Medulla oblongata (tissue), 1 donor: ENCODE measurements around the gene ADARB1.
A peak's percentile ranks its signal among the peaks of the same experiment; 100 is the strongest.

Source experiments
- DNase-seq: peaks from one replicate; pipeline ENCODE4 v3.0.0-alpha.2; 2015; ENCODE audit errors: extremely low spot score

Gene ADARB1

DNA sequence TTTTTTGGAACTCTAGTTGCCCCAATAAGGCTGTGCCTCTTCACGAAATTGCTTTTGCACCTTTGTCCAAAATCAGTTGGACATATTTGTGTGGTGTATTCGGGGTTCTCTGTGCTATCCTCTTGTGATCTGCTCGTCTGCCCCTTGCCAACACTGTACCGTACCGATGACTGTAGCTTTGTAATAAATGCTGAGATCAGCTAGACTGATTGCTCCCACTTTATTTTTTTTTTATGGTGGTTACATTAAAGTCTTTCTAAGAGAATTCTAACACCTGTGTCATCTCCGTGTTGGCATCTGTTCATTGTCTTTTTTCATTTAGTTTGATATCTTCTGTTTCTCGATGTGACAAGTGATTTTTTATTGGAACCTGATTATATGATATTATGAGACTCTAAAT is 94.1 kb downstream of the ADARB1 start:
- no peak for DNase-seq

DNA sequence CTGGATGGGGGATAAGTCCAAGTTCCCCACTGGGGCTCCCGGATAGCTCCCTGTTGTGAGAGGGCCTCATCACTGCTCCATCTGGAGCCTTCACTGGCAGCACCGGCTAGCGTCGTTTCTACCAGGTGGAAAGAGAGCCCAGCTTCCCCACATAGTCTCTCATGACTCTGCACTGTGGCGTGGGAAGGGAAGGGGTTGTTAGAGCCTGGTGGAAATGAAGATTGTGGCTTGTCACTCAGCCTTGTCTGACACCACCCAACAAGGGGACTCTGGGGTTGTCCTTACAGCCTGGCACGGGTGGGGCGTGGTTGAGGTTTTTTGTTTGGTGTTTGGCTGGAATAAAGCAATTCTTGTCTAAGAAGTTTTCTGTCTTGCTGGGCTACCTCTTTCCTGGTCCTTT is 94.6 kb downstream of the ADARB1 start:
- no peak for DNase-seq

GRCh38 chr21:45169682-45170081 is 95.3 kb downstream of the ADARB1 start:
- peak; percentile 13 for DNase-seq

DNA sequence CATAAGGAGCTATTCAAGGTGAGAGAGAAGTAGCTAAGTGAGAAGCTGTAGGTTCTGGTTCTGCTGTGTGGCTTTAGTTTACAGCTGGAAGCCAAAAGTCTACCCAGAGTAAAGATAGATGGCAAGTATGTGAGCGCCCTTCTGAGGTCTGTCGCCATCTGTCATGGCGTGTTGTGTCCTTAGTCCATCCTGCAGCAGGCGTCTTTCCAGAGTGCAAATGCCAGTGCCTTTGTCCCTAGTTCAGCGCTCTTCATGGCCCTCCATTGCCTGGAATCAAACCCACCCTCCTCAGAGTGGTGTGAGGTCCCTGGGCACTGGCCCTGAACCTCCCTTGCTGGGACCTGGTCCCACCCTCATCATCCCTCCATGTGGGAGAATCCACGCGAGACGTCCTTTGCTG is 96.6 kb downstream of the ADARB1 start:
- DNase-seq, result no peak

GRCh38 chr21:45172420-45172819 is 98.0 kb downstream of the ADARB1 start:
- DNase-seq, result no peak

- DNase-seq, result no peak
Observed at GRCh38 chr21:45175326-45176095, 101.1 kb downstream of the ADARB1 start.

DNA sequence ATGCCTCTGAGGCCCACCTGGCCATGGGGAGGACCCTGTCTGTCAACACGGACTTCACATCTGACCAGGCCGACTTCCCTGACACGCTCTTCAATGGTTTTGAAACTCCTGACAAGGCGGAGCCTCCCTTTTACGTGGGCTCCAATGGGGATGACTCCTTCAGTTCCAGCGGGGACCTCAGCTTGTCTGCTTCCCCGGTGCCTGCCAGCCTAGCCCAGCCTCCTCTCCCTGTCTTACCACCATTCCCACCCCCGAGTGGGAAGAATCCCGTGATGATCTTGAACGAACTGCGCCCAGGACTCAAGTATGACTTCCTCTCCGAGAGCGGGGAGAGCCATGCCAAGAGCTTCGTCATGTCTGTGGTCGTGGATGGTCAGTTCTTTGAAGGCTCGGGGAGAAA is 101.8 kb downstream of the ADARB1 start:
- DNase-seq, result no peak

- DNase-seq, result no peak
Observed at GRCh38 chr21:45177039-45177438, 102.7 kb downstream of the ADARB1 start.

DNA sequence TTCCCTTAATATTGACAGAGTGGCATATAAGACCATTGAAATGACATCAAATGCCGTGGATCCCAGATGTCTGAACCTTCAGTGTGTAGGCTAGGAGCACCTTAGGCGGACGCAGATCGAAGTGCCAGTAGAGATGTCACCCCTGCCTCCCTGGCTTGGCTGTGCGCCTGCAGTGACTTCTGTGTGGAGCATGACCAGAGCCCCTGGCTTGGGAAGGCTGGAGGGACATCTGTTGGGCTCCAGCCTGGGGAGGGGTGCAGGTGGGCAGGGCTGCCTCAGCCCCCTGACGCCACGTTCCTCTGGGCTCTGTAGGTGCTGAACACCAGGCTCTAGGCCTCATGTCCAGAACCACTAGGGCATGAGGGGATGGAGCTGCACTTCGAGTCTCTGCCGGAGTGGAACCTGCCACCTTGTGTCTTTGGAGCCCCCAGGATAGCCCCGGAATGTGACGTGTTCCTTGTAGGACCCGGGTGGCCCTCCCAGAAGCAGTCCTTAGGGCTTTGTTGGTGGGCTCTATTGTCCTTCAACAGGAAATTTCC is 103.8 kb downstream of the ADARB1 start:
- no peak for DNase-seq

DNA sequence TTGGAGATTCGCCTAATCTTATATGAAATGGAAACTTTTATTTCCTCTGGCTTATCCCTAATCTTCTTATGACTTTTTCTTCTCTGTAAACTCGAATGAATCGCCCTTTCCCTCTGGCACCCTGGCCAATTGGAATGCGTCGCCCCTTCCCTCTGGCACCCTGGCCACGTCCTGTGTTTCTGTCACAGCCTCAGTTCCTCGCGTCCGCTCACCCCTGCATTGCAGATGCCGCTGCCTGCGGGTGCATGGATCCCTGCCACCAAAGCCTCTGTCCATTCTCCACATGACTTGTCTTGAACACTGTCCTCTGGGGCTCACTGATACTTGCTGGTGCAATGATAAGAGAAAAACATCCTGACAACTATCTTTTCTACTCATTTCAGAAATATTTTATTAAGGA is 104.6 kb downstream of the ADARB1 start:
- no peak for DNase-seq

- no peak for DNase-seq
Observed at GRCh38 chr21:45179568-45180245, 105.3 kb downstream of the ADARB1 start.

GRCh38 chr21:45180246-45180599 is 105.8 kb downstream of the ADARB1 start:
- no peak for DNase-seq

GRCh38 chr21:45182958-45183357 is 108.6 kb downstream of the ADARB1 start:
- no peak for DNase-seq

GRCh38 chr21:45183852-45184251 is 109.5 kb downstream of the ADARB1 start:
- no peak for DNase-seq

DNA sequence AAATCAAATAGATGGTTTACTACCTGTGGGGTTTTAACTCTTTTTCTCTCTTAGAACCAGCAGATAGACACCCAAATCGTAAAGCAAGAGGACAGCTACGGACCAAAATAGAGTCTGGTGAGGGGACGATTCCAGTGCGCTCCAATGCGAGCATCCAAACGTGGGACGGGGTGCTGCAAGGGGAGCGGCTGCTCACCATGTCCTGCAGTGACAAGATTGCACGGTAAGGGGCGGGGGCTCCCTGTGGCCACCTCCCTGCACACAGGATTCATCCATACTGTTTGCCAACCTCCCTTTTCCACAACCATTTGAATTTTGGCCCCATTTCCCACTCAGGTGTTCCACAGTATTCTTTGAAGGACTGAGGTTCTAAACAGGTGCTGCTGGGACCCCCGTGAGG is 110.5 kb downstream of the ADARB1 start:
- DNase-seq, result no peak

DNA sequence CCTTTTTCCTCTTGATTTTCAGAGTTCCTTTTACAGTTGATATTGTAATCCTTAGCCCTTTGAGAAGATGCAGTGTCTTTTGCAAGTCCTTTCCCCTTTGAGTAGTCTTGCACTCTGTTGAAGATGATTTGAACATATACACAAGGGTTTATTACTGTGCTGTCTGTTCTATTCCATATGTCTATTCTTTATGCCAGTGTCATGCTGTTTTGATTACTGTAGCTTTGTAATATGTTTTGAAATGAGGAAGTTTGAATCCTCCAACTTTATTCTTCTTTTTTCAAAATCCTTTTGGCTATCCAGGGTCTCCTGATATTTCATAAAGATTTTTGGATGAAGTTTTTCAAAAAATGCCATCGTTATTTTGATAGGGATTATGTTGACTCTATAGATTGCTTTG is 112.3 kb downstream of the ADARB1 start:
- DNase-seq, result no peak

- DNase-seq, result no peak
Observed at GRCh38 chr21:45187646-45188045, 113.3 kb downstream of the ADARB1 start.

DNA sequence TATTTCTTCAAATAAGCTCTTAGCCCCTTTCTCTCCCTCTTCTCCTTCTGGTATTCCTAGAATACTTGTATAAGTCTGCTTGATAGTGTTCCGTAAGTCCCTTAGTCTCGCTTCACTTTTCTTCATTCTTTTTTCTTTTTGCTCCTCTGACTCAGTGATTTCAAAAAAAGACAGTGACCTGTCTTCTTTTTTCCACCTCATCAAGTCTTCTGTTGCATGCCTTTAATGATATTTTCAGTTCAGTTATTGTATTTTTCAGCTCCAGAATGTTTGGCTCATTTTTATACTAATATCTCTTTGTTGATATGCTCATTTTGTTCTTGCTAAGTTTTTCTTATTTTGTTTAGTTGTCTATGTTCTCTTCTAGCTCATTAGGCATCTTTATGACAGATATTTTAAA is 115.6 kb downstream of the ADARB1 start:
- DNase-seq, result no peak

GRCh38 chr21:45192332-45192731 is 118.0 kb downstream of the ADARB1 start:
- no peak for DNase-seq

- no peak for DNase-seq
Observed at GRCh38 chr21:45196620-45197019, 122.2 kb downstream of the ADARB1 start.

DNA sequence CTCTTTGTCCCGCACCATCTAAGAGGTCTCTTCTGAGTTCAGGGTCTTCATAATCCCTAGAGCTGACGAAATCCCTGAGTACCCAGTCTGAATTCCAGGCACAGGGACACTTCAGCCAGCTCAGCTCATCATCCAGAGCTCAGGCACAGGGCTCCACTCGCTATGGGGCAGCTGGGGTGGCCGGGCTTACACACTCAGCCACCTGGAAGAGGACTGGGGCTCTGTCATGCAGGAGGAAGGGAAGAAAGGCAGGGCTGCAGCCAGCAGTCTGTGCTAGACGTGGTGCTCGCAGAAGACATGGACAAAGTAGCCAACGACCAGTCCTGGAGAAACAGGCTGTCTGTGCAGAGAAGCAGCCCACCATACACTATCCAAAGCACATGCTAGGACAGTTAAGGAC is 124.8 kb downstream of the ADARB1 start:
- no peak for DNase-seq

GRCh38 chr21:45200031-45200430 is 125.7 kb downstream of the ADARB1 start:
- DNase-seq, result no peak

DNA sequence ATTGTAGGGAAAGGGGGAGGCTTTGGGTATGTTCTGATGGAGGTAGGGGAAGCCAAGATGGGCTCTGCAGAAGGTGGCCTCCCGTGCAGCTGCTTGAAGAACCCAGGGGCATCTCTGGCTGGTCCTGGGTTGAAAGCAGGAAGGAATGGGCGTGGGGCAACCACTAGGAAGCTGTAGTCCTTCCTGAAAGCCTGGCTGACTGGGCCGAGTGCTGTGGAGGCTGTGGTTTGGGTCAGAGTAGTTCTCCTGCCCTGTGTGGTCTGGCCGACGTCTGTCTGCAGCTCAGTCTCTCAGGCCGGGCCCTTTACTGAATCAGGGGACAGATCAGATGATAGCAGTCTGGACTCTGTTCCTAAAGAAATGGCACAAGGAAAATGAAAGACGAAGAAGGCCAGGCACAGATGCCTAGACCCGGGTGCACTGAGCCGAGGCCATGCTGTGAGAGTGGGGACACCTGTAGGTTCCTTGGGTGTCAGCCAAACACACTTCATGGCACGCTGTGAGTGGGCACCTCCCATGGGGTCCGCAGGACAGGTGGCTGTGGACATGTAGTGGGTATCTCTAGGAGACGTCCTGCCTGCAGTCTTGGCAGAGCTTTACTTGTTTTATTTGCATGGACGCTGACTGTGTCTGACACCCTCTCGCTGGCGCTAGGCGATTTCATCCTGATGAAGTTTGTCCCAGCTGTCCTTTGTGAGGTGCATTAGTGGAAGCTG is 126.4 kb downstream of the ADARB1 start:
- no peak for DNase-seq
